ENCODE data around the gene TGM3.

Gene TGM3

DNA sequence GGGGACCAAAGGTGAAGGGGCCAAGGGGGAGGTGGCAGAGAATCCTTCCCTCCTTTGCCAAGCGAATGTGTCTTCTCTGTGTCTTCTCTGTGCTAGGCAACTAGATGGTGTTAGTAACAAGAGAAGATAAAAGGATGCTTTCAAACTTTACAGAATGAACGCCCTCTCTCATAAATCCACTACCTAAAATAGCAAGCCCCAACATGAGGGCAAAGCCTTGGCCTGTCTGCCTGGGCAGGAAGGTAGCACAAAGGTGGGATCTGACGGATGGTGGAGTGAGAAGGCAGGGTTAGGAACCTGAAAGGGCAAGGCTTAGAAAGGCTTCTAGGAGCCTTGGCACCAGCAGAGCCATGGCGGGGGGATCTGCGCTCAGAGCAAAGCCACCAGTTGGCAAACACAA is 13.6 kb upstream of the TGM3 start:
- Histone ChIP-seq H3K9ac (ENCODE audit: low read depth in 1 of 2, low read length in 2 of 2) (no peak overlapping the region), H3K27me3 (ENCODE audit: control insufficient read depth in 1 of 2, insufficient read depth in 2 of 2, low read length in 2 of 2) (no peaks in the 10 kb centered on the region), H3K4me1 (ENCODE audit: control insufficient read depth in 1 of 2, insufficient read depth in 2 of 2, low read length in 2 of 2) (no peaks in the 10 kb centered on the region), H3K9me3 (ENCODE audit: control insufficient read depth in 1 of 2, low read length in 2 of 2) (no peaks in the 10 kb centered on the region), H3K4me3 (ENCODE audit: low read depth in 1 of 2, low read length in 2 of 2) (no peak overlapping the region), H3K27ac (ENCODE audit: low read depth, low read length) (no peak overlapping the region), H3K36me3 (ENCODE audit: control insufficient read depth in 1 of 2, insufficient read depth in 2 of 2, low read length in 2 of 2) (no peaks in the 10 kb centered on the region)

DNA sequence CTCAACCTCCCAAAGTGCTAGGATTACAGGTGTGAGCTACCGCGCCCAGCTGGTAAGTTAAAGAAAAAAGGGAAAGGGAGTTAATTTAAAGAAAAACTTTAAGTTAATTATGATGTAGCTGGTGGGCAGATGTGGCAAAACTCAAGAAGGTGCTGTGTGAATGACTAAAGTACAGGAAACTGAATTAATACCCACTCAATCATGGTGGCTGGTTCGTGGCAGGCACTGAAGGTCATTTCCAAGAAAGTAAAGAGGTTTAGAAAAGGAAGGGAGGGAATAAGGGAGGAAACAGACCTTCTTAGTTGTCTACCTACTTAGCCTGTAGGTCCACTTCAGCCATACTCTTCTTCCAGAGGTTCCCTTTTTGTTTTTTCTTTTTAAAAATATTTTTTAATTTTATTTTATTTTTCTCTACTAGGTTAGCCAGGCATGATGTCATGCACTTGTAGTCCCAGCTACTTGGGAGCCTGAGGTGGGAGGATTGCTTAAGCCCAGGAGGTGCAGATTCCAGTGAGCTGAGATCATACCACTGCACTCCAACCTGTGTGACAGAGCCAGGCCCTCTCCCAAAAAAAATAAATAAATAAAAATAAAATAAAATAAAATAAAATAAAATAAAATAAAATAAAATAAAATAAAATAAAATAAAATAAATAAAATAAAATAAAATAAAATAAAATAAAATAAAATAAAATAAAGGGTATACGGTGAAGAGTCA is 11.9 kb upstream of the TGM3 start:
- Histone ChIP-seq H3K27me3 (ENCODE audit: control insufficient read depth in 1 of 2, insufficient read depth in 2 of 2, low read length in 2 of 2) (no peaks in the 10 kb centered on the region), H3K4me1 (ENCODE audit: control insufficient read depth in 1 of 2, insufficient read depth in 2 of 2, low read length in 2 of 2) (no peaks in the 10 kb centered on the region), H3K9me3 (ENCODE audit: control insufficient read depth in 1 of 2, low read length in 2 of 2) (no peaks in the 10 kb centered on the region), H3K4me3 (ENCODE audit: low read depth in 1 of 2, low read length in 2 of 2) (no peak overlapping the region), H3K9ac (ENCODE audit: low read depth in 1 of 2, low read length in 2 of 2) (no peak overlapping the region), H3K27ac (ENCODE audit: low read depth, low read length) (no peak overlapping the region), H3K36me3 (ENCODE audit: control insufficient read depth in 1 of 2, insufficient read depth in 2 of 2, low read length in 2 of 2) (no peaks in the 10 kb centered on the region)

DNA sequence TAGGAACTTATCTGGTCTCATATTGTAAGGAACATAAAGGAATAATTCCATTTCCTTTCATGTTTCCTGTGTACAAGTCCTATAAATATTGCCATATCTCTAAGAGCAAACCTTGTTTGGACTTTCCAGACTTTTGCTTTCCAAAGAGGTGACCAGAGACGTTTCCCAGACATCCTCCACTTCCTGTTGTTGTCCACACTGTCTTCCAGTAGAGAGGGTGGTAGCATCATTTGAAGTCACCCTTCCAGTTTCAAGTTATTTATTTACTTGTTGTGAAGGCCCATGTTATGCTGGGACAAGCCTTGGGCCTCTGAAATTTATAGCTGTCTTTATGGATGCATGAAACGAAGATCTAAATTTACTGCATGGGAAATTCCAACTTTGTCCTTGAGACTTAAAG is 10.6 kb upstream of the TGM3 start:
- Histone ChIP-seq H3K4me3 (ENCODE audit: low read depth in 1 of 2, low read length in 2 of 2) (no peak overlapping the region), H3K27ac (ENCODE audit: low read depth, low read length) (no peak overlapping the region), H3K27me3 (ENCODE audit: control insufficient read depth in 1 of 2, insufficient read depth in 2 of 2, low read length in 2 of 2) (no peaks in the 10 kb centered on the region), H3K9me3 (ENCODE audit: control insufficient read depth in 1 of 2, low read length in 2 of 2) (no peaks in the 10 kb centered on the region), H3K4me1 (ENCODE audit: control insufficient read depth in 1 of 2, insufficient read depth in 2 of 2, low read length in 2 of 2) (no peaks in the 10 kb centered on the region), H3K36me3 (ENCODE audit: control insufficient read depth in 1 of 2, insufficient read depth in 2 of 2, low read length in 2 of 2) (no peaks in the 10 kb centered on the region), H3K9ac (ENCODE audit: low read depth in 1 of 2, low read length in 2 of 2) (no peak overlapping the region)

DNA sequence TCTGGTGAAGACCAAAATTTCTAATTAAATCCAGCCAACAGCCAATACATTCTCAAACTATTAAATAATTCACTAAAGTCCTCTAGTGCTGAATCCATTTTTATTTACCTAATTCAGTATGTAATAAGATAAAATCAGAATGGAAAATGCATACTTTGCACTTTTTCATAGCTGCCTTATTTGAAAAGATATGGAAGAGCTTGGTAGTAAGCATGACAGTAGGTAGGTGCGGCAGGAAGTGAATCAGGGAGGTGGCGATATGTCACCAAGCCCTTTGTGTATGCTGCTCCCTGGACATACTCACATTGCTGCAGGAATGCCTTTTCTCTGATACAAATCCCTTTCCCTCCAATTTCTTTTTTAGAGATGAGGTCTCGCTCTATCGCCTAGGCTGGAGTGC is 10.2 kb upstream of the TGM3 start:
- no peaks in the 10 kb centered on the region for H3K36me3 ChIP-seq (ENCODE audit: control insufficient read depth in 1 of 2, insufficient read depth in 2 of 2, low read length in 2 of 2)
- no peaks in the 10 kb centered on the region for H3K9me3 ChIP-seq (ENCODE audit: control insufficient read depth in 1 of 2, low read length in 2 of 2)
- H3K27ac ChIP-seq (ENCODE audit: low read depth, low read length), result no peak overlapping the region
- H3K27me3 ChIP-seq (ENCODE audit: control insufficient read depth in 1 of 2, insufficient read depth in 2 of 2, low read length in 2 of 2), result no peaks in the 10 kb centered on the region
- H3K4me1 ChIP-seq (ENCODE audit: control insufficient read depth in 1 of 2, insufficient read depth in 2 of 2, low read length in 2 of 2), result no peaks in the 10 kb centered on the region
- H3K9ac ChIP-seq (ENCODE audit: low read depth in 1 of 2, low read length in 2 of 2), result no peak overlapping the region
- no peak overlapping the region for H3K4me3 ChIP-seq (ENCODE audit: low read depth in 1 of 2, low read length in 2 of 2)

DNA sequence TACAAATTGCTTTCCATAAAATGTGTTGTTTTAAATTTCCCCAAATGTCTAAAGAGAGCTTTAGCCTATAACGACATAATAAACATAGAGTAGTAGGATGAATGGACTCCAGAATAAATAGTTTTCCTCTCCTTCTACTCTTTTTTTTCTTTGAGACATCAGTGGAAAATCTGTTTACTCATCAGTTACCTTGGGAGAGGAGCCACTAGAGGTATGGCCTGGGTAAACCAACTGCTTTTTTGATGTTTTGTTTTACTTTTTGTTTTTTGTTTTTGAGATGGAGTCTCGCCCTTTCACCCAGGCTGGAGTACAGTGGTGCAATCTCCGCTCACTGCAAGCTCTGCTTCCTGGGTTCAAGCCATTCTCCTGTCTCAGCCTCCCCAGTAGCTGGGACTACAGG is 8.3 kb upstream of the TGM3 start:
- no peak overlapping the region for H3K9ac ChIP-seq (ENCODE audit: low read depth in 1 of 2, low read length in 2 of 2)
- H3K9me3 ChIP-seq (ENCODE audit: control insufficient read depth in 1 of 2, low read length in 2 of 2), result no peaks in the 10 kb centered on the region
- H3K4me3 ChIP-seq (ENCODE audit: low read depth in 1 of 2, low read length in 2 of 2), result no peak overlapping the region
- no peak overlapping the region for H3K27ac ChIP-seq (ENCODE audit: low read depth, low read length)
- H3K36me3 ChIP-seq (ENCODE audit: control insufficient read depth in 1 of 2, insufficient read depth in 2 of 2, low read length in 2 of 2), result no peaks in the 10 kb centered on the region
- H3K27me3 ChIP-seq (ENCODE audit: control insufficient read depth in 1 of 2, insufficient read depth in 2 of 2, low read length in 2 of 2), result no peaks in the 10 kb centered on the region
- H3K4me1 ChIP-seq (ENCODE audit: control insufficient read depth in 1 of 2, insufficient read depth in 2 of 2, low read length in 2 of 2), result no peaks in the 10 kb centered on the region

DNA sequence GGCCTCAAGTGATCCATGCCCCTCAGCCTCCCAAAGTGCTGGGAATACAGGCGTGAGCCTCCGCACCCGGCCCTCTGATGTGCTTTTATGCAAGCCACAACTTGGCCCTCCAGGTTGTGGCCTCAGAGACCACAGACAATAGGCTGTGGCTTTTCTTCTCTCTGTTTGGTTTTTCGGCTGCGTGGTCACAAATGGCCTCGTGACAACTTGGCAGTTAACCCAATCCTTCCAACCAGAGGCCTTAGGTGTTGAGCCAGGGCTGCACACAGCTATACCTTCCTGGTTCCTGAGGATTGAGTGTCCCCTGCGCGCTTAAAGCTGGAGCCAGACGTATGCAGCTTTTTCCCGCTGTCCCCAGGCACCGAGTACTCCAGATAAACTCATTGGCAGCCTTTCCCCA is 6.3 kb upstream of the TGM3 start:
- Histone ChIP-seq H3K9me3 (ENCODE audit: control insufficient read depth in 1 of 2, low read length in 2 of 2) (no peaks in the 10 kb centered on the region), H3K4me3 (ENCODE audit: low read depth in 1 of 2, low read length in 2 of 2) (no peak overlapping the region), H3K36me3 (ENCODE audit: control insufficient read depth in 1 of 2, insufficient read depth in 2 of 2, low read length in 2 of 2) (no peaks in the 10 kb centered on the region), H3K27ac (ENCODE audit: low read depth, low read length) (no peak overlapping the region), H3K9ac (ENCODE audit: low read depth in 1 of 2, low read length in 2 of 2) (no peak overlapping the region), H3K4me1 (ENCODE audit: control insufficient read depth in 1 of 2, insufficient read depth in 2 of 2, low read length in 2 of 2) (no peaks in the 10 kb centered on the region), H3K27me3 (ENCODE audit: control insufficient read depth in 1 of 2, insufficient read depth in 2 of 2, low read length in 2 of 2) (no peaks in the 10 kb centered on the region)

DNA sequence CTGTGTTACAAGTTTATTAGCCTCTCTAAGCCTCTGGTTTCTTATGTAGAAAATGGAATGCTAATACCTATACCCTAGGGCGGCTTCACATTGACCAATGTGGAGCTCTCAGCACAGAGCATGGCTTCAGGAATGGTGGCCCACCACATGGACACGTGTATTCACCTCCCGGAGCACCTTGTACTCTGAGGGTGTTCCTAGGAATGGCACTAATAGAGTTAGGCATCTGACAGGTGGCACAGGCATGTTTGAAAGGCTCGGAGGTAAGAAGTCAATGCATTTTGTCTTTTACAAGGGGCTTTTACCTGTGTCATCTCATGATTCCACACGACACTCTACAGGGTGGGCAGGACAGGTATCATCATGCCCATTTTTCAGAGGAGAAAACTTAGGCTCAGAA is 5.3 kb upstream of the TGM3 start:
- Histone ChIP-seq H3K9ac (ENCODE audit: low read depth in 1 of 2, low read length in 2 of 2) (no peak overlapping the region), H3K9me3 (ENCODE audit: control insufficient read depth in 1 of 2, low read length in 2 of 2) (no peaks in the 10 kb centered on the region), H3K4me1 (ENCODE audit: control insufficient read depth in 1 of 2, insufficient read depth in 2 of 2, low read length in 2 of 2) (no peaks in the 10 kb centered on the region), H3K27me3 (ENCODE audit: control insufficient read depth in 1 of 2, insufficient read depth in 2 of 2, low read length in 2 of 2) (no peaks in the 10 kb centered on the region), H3K27ac (ENCODE audit: low read depth, low read length) (no peak overlapping the region), H3K36me3 (ENCODE audit: control insufficient read depth in 1 of 2, insufficient read depth in 2 of 2, low read length in 2 of 2) (no peaks in the 10 kb centered on the region), H3K4me3 (ENCODE audit: low read depth in 1 of 2, low read length in 2 of 2) (no peak overlapping the region)

DNA sequence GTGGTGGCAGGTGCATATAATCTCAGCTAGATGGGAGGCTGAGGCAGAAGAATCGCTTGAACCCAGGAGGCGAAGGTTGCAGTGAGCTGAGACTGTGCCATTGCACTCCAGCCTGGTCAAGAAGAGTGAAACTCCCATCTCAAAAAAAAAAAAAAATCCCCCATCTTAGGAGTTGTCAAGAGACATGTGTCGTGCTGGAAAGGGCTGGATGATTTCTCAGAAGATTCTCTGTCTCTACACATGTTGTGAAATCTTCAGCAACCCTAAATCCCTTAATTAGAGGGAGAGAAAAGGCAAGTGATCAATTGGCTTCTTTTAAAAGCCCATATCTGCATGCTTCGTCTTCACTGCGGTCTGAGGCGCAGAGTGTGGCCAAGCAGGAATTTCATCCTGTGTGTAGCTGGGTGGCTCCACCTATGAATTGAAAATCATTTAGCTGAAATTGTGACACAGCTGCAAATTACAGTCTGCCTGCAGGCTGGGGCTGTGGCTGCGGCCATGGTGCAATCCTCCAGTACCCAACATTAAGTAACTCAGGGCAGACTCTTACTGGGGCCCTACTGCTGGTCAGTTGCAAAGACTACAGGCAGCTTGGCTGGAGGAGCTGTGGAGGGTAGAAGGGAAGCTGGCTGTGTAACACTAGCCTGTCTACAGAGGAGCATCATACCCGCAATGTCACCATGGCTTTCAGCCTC is 3.2 kb upstream of the TGM3 start:
- H3K36me3 ChIP-seq (ENCODE audit: control insufficient read depth in 1 of 2, insufficient read depth in 2 of 2, low read length in 2 of 2), result no peaks in the 10 kb centered on the region
- H3K27me3 ChIP-seq (ENCODE audit: control insufficient read depth in 1 of 2, insufficient read depth in 2 of 2, low read length in 2 of 2), result no peaks in the 10 kb centered on the region
- no peaks in the 10 kb centered on the region for H3K4me1 ChIP-seq (ENCODE audit: control insufficient read depth in 1 of 2, insufficient read depth in 2 of 2, low read length in 2 of 2)
- H3K4me3 ChIP-seq (ENCODE audit: low read depth in 1 of 2, low read length in 2 of 2), result no peak overlapping the region
- H3K9me3 ChIP-seq (ENCODE audit: control insufficient read depth in 1 of 2, low read length in 2 of 2), result no peaks in the 10 kb centered on the region
- H3K27ac ChIP-seq (ENCODE audit: low read depth, low read length), result no peak overlapping the region
- H3K9ac ChIP-seq (ENCODE audit: low read depth in 1 of 2, low read length in 2 of 2), result no peak overlapping the region

DNA sequence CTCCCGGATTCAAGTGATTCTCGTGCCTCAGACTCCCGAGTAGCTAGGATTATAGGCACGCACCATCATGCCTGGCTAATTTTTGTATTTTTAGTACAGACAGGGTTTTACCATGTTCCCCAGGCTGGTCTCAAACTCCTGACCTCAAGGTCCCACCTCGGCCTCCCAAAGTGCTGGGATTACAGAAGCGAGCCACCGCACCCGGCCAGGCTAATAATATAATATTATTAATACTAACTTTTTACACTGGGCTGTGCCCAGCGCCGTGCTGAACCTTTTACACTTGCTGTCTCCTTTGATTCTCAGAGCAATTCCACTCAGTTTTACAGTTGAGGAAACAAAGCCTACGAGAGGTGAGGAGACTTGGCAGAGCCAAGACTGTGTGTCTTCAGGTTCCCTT is 2.3 kb upstream of the TGM3 start:
- Histone ChIP-seq H3K36me3 (ENCODE audit: control insufficient read depth in 1 of 2, insufficient read depth in 2 of 2, low read length in 2 of 2) (no peaks in the 10 kb centered on the region), H3K4me3 (ENCODE audit: low read depth in 1 of 2, low read length in 2 of 2) (no peak overlapping the region), H3K27ac (ENCODE audit: low read depth, low read length) (no peak overlapping the region), H3K9me3 (ENCODE audit: control insufficient read depth in 1 of 2, low read length in 2 of 2) (no peaks in the 10 kb centered on the region), H3K9ac (ENCODE audit: low read depth in 1 of 2, low read length in 2 of 2) (no peak overlapping the region), H3K4me1 (ENCODE audit: control insufficient read depth in 1 of 2, insufficient read depth in 2 of 2, low read length in 2 of 2) (no peaks in the 10 kb centered on the region), H3K27me3 (ENCODE audit: control insufficient read depth in 1 of 2, insufficient read depth in 2 of 2, low read length in 2 of 2) (no peaks in the 10 kb centered on the region)

DNA sequence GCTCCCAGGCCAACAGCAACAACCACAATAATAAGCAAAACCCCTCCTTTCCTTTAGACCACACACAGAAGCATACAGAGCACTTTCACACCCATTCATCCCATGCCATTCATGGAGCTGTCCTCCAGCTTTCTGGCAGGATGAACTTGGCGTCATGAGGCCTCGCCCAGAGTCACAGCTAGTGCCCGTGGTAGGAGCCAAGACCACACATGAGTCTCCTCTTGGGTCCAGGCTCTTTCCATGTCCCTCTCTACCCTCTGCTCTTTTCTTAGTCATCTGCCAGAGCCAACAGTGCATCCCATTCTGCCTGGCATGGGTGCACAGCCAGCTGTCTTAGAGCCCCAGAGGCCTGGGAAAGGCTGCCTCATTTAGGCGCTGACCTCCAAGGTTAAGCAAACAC is 1.8 kb upstream of the TGM3 start:
- Histone ChIP-seq H3K27me3 (ENCODE audit: control insufficient read depth in 1 of 2, insufficient read depth in 2 of 2, low read length in 2 of 2) (no peaks in the 10 kb centered on the region), H3K36me3 (ENCODE audit: control insufficient read depth in 1 of 2, insufficient read depth in 2 of 2, low read length in 2 of 2) (no peaks in the 10 kb centered on the region), H3K4me3 (ENCODE audit: low read depth in 1 of 2, low read length in 2 of 2) (no peak overlapping the region), H3K27ac (ENCODE audit: low read depth, low read length) (no peak overlapping the region), H3K9ac (ENCODE audit: low read depth in 1 of 2, low read length in 2 of 2) (no peak overlapping the region), H3K4me1 (ENCODE audit: control insufficient read depth in 1 of 2, insufficient read depth in 2 of 2, low read length in 2 of 2) (peaks cover 4 to 5% of the 10 kb centered on the region in 2 donors), H3K9me3 (ENCODE audit: control insufficient read depth in 1 of 2, low read length in 2 of 2) (no peaks in the 10 kb centered on the region)
